ENCODE measurements around the gene EVX2. TPM values are rescaled to one million over a fixed set of nuclear protein-coding genes. Genes with fewer than 3 reads are reported as not detected.

The EVX2 gene
- total and polyA plus RNA-seq, 12 donors: not detected

- intact Hi-C loops (cut with DNase I): no loop called here
- no peaks in the 10 kb centered on the region for H3K9me3 ChIP-seq (replicated peaks in 1 of 3)
- 26 to 34% (median 30%) methylated on average over 2 of the region's 2 CpGs for WGBS, 4 donors
- no peak for TF ChIP-seq POLR2A (IDR thresholded peaks at IDR 0.05)
- TF ChIP-seq, protein P1, sequence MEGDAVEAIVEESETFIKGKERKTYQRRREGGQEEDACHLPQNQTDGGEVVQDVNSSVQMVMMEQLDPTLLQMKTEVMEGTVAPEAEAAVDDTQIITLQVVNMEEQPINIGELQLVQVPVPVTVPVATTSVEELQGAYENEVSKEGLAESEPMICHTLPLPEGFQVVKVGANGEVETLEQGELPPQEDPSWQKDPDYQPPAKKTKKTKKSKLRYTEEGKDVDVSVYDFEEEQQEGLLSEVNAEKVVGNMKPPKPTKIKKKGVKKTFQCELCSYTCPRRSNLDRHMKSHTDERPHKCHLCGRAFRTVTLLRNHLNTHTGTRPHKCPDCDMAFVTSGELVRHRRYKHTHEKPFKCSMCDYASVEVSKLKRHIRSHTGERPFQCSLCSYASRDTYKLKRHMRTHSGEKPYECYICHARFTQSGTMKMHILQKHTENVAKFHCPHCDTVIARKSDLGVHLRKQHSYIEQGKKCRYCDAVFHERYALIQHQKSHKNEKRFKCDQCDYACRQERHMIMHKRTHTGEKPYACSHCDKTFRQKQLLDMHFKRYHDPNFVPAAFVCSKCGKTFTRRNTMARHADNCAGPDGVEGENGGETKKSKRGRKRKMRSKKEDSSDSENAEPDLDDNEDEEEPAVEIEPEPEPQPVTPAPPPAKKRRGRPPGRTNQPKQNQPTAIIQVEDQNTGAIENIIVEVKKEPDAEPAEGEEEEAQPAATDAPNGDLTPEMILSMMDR (IDR thresholded peaks at IDR 0.05): no peak
- no peak overlapping the region for H3K4me3 ChIP-seq
- H3K27me3 ChIP-seq: peaks cover 99% of the 10 kb centered on the region
- H3K4me1 ChIP-seq (replicated peaks in 1 of 2): peaks cover 7 to 25% of the 10 kb centered on the region in 2 donors
- no peak overlapping the region for H3K27ac ChIP-seq
- DNase-seq: no peak
- no peaks in the 10 kb centered on the region for H3K36me3 ChIP-seq (replicated peaks in 1 of 2)
Measured at GRCh38 chr2:176101216-176101830, 17.6 kb upstream of the EVX2 start.

GRCh38 chr2:176100547-176101140 is 16.9 kb upstream of the EVX2 start:
- H3K27ac ChIP-seq: no peak overlapping the region
- no peak for TF ChIP-seq POLR2A (IDR thresholded peaks at IDR 0.05)
- TF ChIP-seq, protein P1 (IDR thresholded peaks at IDR 0.05): no peak
- H3K27me3 ChIP-seq: peaks cover 100% of the 10 kb centered on the region
- 20 to 25% (median 22%) methylated on average over 19 to 28 of the region's 28 CpGs for WGBS, 4 donors
- intact Hi-C loops (cut with DNase I): no loop called here
- H3K4me3 ChIP-seq: no peak overlapping the region
- peaks cover 7 to 24% of the 10 kb centered on the region in 2 donors for H3K4me1 ChIP-seq (replicated peaks in 1 of 2)
- DNase-seq: no peak
- no peaks in the 10 kb centered on the region for H3K36me3 ChIP-seq (replicated peaks in 1 of 2)
- H3K9me3 ChIP-seq (replicated peaks in 1 of 3): no peaks in the 10 kb centered on the region

DNA sequence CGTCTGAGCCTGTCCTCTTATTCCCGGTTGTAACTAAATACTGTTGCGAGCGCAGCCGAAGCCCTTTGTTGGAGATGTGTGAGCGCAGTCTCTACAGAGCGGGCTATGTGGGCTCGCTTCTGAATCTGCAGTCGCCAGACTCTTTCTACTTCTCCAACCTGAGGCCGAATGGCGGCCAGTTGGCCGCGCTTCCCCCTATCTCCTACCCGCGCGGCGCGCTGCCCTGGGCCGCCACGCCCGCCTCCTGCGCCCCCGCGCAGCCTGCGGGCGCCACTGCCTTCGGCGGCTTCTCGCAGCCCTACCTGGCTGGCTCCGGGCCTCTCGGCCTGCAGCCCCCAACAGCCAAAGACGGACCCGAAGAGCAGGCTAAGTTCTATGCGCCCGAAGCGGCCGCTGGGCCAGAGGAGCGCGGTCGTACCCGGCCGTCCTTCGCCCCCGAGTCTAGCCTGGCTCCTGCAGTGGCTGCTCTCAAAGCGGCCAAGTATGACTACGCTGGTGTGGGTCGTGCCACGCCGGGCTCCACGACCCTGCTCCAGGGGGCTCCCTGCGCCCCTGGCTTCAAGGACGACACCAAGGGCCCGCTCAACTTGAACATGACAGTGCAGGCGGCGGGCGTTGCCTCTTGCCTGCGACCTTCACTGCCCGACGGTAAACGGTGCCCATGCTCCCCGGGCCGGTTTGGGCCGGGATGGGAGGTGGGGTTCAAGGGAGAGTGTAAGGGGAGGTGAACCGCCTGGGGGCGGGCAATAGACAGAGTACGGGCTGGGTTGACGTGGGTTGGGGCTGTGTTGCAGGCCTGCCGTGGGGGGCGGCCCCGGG is 16.2 kb upstream of the EVX2 start, which contains the start of gene HOXD12:
Gene HOXD12, plus strand, starts transcription at position 68 of the 819 bp plus-strand sequence. Its CDS starts 7 bp downstream, at position 75.
- no peak within 1 kb of the TSS for H3K4me3 ChIP-seq
- intact Hi-C loops (cut with DNase I): loop anchor here in 1 of 2 donors (10.0 kb wide), 1 partner anchor 845 kb away; no protein-coding TSS in a partner anchor
- DNase-seq: peak in 1 of 7 donors; percentile 9
- no peaks in the 10 kb centered on the region for H3K9me3 ChIP-seq (replicated peaks in 1 of 3)
- peaks cover 100% of the 10 kb centered on the region for H3K27me3 ChIP-seq
- TF ChIP-seq, protein P1 (IDR thresholded peaks at IDR 0.05): no peak
- TF ChIP-seq POLR2A (IDR thresholded peaks at IDR 0.05): no peak
- H3K4me1 ChIP-seq (replicated peaks in 1 of 2): peaks cover 7 to 24% of the 10 kb centered on the region in 2 donors
- no peak within 1 kb of the TSS for H3K27ac ChIP-seq
- no peaks in the 10 kb centered on the region for H3K36me3 ChIP-seq (replicated peaks in 1 of 2)
- WGBS, 4 donors: 4 to 9% (median 7%) methylated on average over 21 to 70 of the region's 70 CpGs

DNA sequence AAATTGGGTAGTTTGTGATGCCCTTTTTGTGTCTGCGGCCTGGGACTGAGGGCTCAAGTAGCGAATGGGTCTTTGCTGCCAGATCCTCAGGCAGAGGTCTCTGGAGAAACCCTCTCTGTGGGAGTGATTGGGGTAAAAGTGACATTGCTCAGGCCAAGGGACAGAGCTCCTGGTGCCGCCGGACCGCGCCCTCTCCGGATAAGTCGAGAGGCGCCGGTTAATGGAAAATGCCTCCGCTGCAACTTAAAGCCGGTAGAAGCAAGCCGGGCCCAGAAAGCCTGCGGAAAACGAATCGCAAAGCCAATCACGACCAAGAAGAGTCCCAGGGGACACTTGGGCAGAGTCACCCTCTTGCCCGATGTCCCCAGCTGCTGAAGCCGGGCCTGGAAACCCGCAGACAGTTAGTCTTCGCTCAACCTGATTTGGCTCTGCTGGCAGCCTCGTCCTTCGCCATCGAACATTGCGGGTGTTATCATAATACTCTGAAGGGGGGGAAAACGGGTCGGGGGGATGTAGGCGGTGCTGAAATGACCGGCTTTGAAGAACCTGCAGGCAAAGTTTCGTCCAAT is 15.5 kb upstream of the EVX2 start:
- intact Hi-C loops (cut with DNase I): loop anchor here in 1 of 2 donors (10.0 kb wide), 1 partner anchor 844 kb away; no protein-coding TSS in a partner anchor
- 11 to 13% (median 12%) methylated on average over 20 to 30 of the region's 30 CpGs for WGBS, 4 donors
- Histone ChIP-seq H3K9me3 (replicated peaks in 1 of 3) (no peaks in the 10 kb centered on the region), H3K27me3 (peaks cover 100% of the 10 kb centered on the region), H3K36me3 (replicated peaks in 1 of 2) (no peaks in the 10 kb centered on the region), H3K4me3 (no peak overlapping the region), H3K27ac (no peak overlapping the region), H3K4me1 (replicated peaks in 1 of 2) (peaks cover 4 to 20% of the 10 kb centered on the region in 2 donors)
- DNase-seq: peak in 1 of 7 donors; percentile 11
- TF ChIP-seq, protein P1 (IDR thresholded peaks at IDR 0.05): no peak
- no peak for TF ChIP-seq POLR2A (IDR thresholded peaks at IDR 0.05)

Measured in adrenal gland (tissue), 12 donors.